ENCODE data around the gene CEP135. TPM values are rescaled to one million over a fixed set of nuclear protein-coding genes. Genes with fewer than 3 reads are reported as not detected.
A peak's percentile ranks its signal among the peaks of the same experiment; 100 is the strongest.

CEP135 gene
- total RNA-seq, 2 experiments from 2014 or later: 15.7 to 15.8 TPM

DNA sequence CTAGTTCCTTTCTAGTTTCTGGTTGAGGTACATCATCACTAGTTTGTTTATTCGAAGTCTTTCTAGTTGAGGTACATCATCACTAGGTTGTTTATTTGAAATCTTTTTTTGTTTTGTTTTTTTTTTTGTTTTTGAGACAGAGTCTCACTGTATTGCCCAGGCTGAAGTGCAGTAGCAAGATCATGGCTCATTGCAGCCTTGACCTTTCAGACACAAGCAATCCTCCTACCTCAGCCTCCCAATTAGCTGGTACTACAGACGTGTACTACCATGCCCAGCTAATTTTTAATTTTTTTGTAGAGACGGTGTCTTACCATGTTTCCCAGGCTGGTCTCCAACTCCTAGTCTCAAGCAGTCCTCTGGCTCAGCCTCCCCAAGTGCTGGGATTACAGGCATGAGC lies 54.9 kb downstream of the CEP135 start:
- Mint-ChIP-seq H3K4me3 (no peak overlapping the region), H3K9me3 (ENCODE audit: low read depth) (peaks cover 6% of the 10 kb centered on the region), H3K27me3 (no peaks in the 10 kb centered on the region), H3K27ac (no peak overlapping the region), H3K4me1 (peaks cover 4% of the 10 kb centered on the region), H3K36me3 (peaks cover 73% of the 10 kb centered on the region)
- ATAC-seq (no peak), DNase-seq (no peak)
- CTCF ChIA-PET: no interaction called here

DNA sequence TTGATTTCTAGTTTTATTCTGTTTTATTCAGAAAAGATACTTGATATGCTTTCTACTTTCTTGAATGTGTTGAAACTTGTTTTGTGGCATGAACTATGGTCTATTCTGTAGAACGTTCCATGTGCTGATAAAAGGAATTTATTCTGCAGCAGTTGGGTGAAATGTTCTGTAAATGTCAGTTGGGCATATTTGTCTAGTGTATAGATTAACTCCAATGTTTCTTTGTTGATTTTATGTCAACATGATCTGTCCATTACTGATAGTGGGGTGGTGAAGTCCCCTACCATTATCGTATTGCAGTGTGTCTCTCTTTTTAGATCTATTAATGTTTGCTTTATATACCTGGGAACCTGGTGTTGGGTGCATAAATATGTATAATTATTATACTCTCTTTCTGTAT lies 55.5 kb downstream of the CEP135 start:
- H3K36me3 Mint-ChIP-seq: peaks cover 70% of the 10 kb centered on the region
- no peak overlapping the region for H3K27ac Mint-ChIP-seq
- DNase-seq (no peak), ATAC-seq (no peak)
- no peaks in the 10 kb centered on the region for H3K27me3 Mint-ChIP-seq
- peaks cover 6% of the 10 kb centered on the region for H3K9me3 Mint-ChIP-seq (ENCODE audit: low read depth)
- H3K4me1 Mint-ChIP-seq: peaks cover 4% of the 10 kb centered on the region
- no peak overlapping the region for H3K4me3 Mint-ChIP-seq
- CTCF ChIA-PET: no interaction called here

DNA sequence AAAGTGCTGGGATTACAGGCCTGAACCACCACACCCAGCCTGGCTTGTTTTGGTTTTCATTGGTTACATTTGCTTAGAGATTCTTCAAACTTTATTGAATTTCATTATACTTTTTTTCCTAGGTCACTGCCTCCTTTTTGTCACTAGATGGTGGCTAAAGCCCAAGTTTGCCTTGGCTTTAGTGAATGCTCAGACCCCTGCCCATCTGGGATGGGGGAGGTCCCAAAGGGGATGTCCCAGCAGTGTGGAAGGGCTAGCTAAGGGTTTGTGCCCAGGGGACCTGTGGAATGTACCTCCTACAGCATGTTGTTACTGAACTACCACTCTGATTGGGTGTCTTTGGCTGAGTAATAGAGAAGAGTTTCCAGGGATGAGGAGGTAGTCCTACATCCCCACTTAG lies 58.4 kb downstream of the CEP135 start:
- CTCF ChIA-PET: no interaction called here
- no peak overlapping the region for H3K4me3 Mint-ChIP-seq
- peaks cover 55% of the 10 kb centered on the region for H3K36me3 Mint-ChIP-seq
- H3K4me1 Mint-ChIP-seq: peaks cover 2% of the 10 kb centered on the region
- H3K27ac Mint-ChIP-seq: no peak overlapping the region
- H3K27me3 Mint-ChIP-seq: no peaks in the 10 kb centered on the region
- peaks cover 2% of the 10 kb centered on the region for H3K9me3 Mint-ChIP-seq (ENCODE audit: low read depth)
- ATAC-seq: no peak
- DNase-seq: no peak

GRCh38 chr4:56008206-56008605 lies 59.5 kb downstream of the CEP135 start:
- ATAC-seq (no peak), DNase-seq (no peak)
- peaks cover 2% of the 10 kb centered on the region for H3K4me1 Mint-ChIP-seq
- H3K36me3 Mint-ChIP-seq: peaks cover 58% of the 10 kb centered on the region
- H3K27ac Mint-ChIP-seq: no peak overlapping the region
- CTCF ChIA-PET: no interaction called here
- peaks cover 2% of the 10 kb centered on the region for H3K9me3 Mint-ChIP-seq (ENCODE audit: low read depth)
- no peaks in the 10 kb centered on the region for H3K27me3 Mint-ChIP-seq
- no peak overlapping the region for H3K4me3 Mint-ChIP-seq

- DNase-seq (no peak), ATAC-seq (no peak)
- no peak overlapping the region for H3K4me3 Mint-ChIP-seq
- CTCF ChIA-PET: no interaction called here
- H3K9me3 Mint-ChIP-seq (ENCODE audit: low read depth): no peaks in the 10 kb centered on the region
- peaks cover 10% of the 10 kb centered on the region for H3K4me1 Mint-ChIP-seq
- H3K27ac Mint-ChIP-seq: no peak overlapping the region
- H3K36me3 Mint-ChIP-seq: peaks cover 43% of the 10 kb centered on the region
- H3K27me3 Mint-ChIP-seq: no peaks in the 10 kb centered on the region
These were observed 77.9 kb downstream of the CEP135 start for GRCh38 chr4:56026596-56026995.

DNA sequence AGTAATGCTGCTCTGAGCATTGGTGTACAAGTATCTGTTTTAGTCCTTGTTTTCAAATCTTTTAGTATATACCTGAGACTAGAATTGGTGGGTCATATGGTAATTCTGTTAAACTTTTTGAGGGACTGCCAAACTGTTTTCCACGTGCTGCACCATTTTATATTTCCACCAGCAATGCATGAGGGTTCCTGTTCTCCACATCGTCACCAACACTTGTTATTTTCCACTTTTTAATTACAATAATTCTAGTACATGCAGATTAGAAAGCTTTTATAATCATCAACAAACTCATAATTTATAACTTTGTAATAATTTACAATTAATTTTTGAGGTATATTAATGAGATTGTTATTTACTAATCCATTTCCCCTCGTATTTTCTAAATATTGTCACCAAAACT lies 79.4 kb downstream of the CEP135 start:
- peaks cover 39% of the 10 kb centered on the region for H3K36me3 Mint-ChIP-seq

GRCh38 chr4:56038487-56039162 lies 89.9 kb downstream of the CEP135 start:
- Mint-ChIP-seq H3K36me3 (no peaks in the 10 kb centered on the region), H3K4me3 (no peak overlapping the region), H3K27ac (no peak overlapping the region), H3K27me3 (peaks cover 23% of the 10 kb centered on the region), H3K9me3 (ENCODE audit: low read depth) (no peaks in the 10 kb centered on the region), H3K4me1 (no peaks in the 10 kb centered on the region)
- DNase-seq (no peak), ATAC-seq (no peak)
- CTCF ChIA-PET: no interaction called here

More for the DNA sequence above, 79.4 kb downstream of the CEP135 start:
- ATAC-seq (no peak), DNase-seq (no peak)
- no peaks in the 10 kb centered on the region for H3K9me3 Mint-ChIP-seq (ENCODE audit: low read depth)
- no peak overlapping the region for H3K4me3 Mint-ChIP-seq
- H3K27me3 Mint-ChIP-seq: no peaks in the 10 kb centered on the region
- CTCF ChIA-PET: no interaction called here
- peaks cover 10% of the 10 kb centered on the region for H3K4me1 Mint-ChIP-seq
- no peak overlapping the region for H3K27ac Mint-ChIP-seq

GRCh38 chr4:56040842-56041241 lies 92.1 kb downstream of the CEP135 start:
- CTCF ChIA-PET: no interaction called here
- H3K4me3 Mint-ChIP-seq: no peak overlapping the region
- ATAC-seq (no peak), DNase-seq (no peak)
- no peaks in the 10 kb centered on the region for H3K9me3 Mint-ChIP-seq (ENCODE audit: low read depth)
- no peaks in the 10 kb centered on the region for H3K36me3 Mint-ChIP-seq
- H3K27ac Mint-ChIP-seq: no peak overlapping the region
- no peaks in the 10 kb centered on the region for H3K4me1 Mint-ChIP-seq
- H3K27me3 Mint-ChIP-seq: peaks cover 40% of the 10 kb centered on the region

DNA sequence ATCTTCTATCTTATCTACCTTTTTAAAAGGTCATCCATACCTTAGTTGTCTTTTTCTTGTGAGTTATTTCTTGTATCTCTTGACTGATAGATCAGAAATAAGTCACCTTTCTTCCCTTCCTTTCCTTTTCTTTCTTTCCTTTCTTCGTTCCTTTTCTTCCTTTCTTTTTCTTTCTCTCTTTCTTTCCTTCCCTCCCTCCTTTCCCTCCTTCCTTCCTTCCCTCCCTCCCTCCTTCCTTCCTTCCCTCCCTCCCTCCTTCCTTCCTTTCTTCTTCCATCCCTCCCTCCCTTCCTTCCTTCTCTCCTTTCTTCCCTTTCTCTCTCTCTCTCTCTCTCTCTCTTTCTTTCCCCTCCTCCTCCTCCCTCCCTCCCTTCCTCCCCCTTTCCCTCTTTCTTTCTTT lies 93.5 kb downstream of the CEP135 start:
- Mint-ChIP-seq H3K27ac (no peak overlapping the region), H3K4me1 (no peaks in the 10 kb centered on the region), H3K36me3 (no peaks in the 10 kb centered on the region), H3K4me3 (no peak overlapping the region), H3K27me3 (peaks cover 52% of the 10 kb centered on the region), H3K9me3 (ENCODE audit: low read depth) (no peaks in the 10 kb centered on the region)
- ATAC-seq (no peak), DNase-seq (no peak)
- CTCF ChIA-PET: no interaction called here

DNA sequence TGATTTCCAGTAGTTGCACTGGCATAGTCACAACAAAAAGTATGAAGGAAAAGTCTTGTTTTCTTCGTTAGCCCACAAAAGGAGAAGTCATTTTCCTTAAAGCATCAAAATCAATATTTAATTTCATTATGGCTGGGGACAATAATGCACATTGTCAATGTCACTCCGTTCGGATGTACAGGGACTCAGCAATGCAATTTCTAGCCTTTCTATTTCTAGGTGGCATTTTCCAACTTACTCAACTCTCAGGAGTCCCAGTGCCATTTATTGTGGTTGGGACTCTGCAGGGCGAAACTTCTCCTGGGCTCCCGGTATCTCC lies 99.6 kb downstream of the CEP135 start:
- peaks cover 70% of the 10 kb centered on the region for H3K27me3 Mint-ChIP-seq
- H3K9me3 Mint-ChIP-seq (ENCODE audit: low read depth): no peaks in the 10 kb centered on the region
- H3K4me1 Mint-ChIP-seq: peaks cover 12% of the 10 kb centered on the region
- H3K36me3 Mint-ChIP-seq: no peaks in the 10 kb centered on the region
- DNase-seq (no peak), ATAC-seq (no peak)
- peak overlapping the region; percentile 67 for H3K4me3 Mint-ChIP-seq
- H3K27ac Mint-ChIP-seq: no peak overlapping the region
- CTCF ChIA-PET: interaction anchor here (1.8 kb wide), 1 partner anchor 100 kb away, joined by 7 read pairs; the partner anchor contains the start of gene CEP135

DNA sequence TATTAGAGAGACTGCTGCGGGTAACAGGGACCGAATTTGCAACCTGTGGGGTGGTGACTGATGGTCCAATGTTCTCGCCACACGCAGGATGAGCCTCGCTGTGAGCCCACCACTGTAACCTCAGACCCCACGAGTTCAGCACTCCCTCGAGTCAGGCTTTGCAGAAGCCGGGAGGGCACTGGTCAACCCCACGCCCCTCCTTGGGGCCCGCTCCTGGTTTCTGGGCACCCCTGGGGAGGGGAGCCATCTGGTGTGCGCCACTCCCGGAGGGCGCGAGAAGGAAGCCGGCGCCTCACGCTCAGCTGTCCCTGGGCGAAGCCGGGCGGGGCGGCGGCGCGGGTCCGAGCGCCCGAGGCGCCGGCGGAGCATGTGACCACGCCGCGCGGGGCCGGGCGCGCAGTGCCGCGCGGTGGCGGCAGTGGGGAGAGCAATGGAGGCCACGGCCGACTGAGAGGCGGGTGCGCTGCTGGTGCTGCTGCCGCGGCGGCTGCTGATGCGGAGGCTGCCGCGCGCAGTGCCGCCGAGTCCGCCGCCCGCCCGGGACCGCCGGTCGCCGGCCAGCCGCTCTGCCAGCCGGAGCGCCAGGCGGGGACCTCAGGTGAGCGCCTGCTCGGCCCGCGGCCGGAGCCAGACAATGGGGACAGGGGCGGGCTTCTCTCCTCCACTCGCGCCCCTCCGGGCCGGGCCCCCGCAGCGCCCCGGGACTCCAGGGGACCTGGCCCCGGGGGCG lies 100.1 kb downstream of the CEP135 start:
- Mint-ChIP-seq H3K9me3 (ENCODE audit: low read depth) (no peaks in the 10 kb centered on the region), H3K4me1 (peaks cover 12% of the 10 kb centered on the region)
- CTCF ChIA-PET: interaction anchor here (1.0 to 1.3 kb wide), 2 partner anchors 100 to 149 kb away, joined by 3 to 4 read pairs; partner anchors contain the start of gene CEP135

DNA sequence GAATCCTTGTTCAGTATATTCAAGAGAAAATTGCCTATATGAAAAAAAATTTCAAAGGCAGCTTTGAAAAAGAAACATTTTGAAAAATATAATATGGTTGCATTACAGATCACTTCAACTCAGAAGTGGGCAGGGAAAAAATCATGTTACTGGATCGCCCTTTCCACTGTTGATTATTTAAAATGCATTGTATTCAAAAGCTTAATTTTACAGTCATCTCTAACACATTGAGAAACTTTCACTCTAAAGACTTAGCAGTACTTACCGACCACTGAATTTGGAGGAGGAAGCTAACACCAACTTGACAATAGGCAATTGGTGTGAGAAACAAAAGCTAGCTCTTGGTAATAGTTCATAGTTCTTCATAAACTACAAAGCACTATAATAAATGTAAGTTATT lies 101.9 kb downstream of the CEP135 start:
- Mint-ChIP-seq H3K27me3 (peaks cover 71% of the 10 kb centered on the region), H3K4me3 (no peak overlapping the region)

More for the DNA sequence above, 100.1 kb downstream of the CEP135 start:
- no peaks in the 10 kb centered on the region for H3K36me3 Mint-ChIP-seq
- H3K4me3 Mint-ChIP-seq: peak overlapping the region; percentile 67
- peaks cover 69% of the 10 kb centered on the region for H3K27me3 Mint-ChIP-seq
- ATAC-seq (peak; percentile 95), DNase-seq (peak; percentile 63)
- H3K27ac Mint-ChIP-seq: no peak overlapping the region

DNA sequence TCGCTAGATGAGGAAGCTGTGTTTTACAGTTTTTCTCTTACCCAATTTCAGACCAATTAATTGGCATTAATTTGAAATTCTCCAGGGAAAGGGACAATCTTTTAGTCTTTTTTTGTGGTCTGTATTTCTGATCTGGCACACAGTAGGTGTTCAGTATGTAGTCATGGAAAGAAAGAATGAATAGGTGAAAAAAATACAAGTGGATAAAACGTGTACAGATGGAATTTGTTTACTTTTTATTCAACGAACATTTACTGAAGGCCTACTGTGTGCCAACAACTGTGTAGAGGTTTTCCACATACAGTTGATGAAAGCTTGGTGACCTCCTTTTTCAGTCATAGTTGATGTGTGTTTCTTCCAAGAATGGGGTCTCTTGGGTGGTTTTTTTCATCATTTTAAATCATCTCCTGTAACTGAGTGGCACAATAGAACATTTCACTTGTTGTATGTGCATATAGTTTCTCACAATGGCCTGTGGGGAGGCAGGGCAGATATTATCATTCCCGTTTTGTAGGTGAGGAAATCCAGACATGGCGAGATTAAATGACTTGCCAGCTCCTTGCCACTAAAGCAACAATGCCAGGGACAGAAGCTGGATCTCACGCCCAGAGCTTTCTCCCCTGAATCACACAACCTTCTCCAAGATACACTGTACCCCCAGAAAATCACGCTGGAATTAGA lies 102.4 kb downstream of the CEP135 start:
- H3K27me3 Mint-ChIP-seq: peaks cover 71% of the 10 kb centered on the region
- H3K4me3 Mint-ChIP-seq: no peak overlapping the region
- H3K4me1 Mint-ChIP-seq: peaks cover 12% of the 10 kb centered on the region
- no peak for ATAC-seq
- CTCF ChIA-PET: interaction anchor here (1.3 kb wide), 1 partner anchor 103 kb away, joined by 5 read pairs; the partner anchor contains the start of gene CEP135
- no peak for DNase-seq
- no peaks in the 10 kb centered on the region for H3K9me3 Mint-ChIP-seq (ENCODE audit: low read depth)
- no peak overlapping the region for H3K27ac Mint-ChIP-seq
- H3K36me3 Mint-ChIP-seq: no peaks in the 10 kb centered on the region

More for the DNA sequence above, 101.9 kb downstream of the CEP135 start:
- H3K36me3 Mint-ChIP-seq: no peaks in the 10 kb centered on the region
- no peaks in the 10 kb centered on the region for H3K9me3 Mint-ChIP-seq (ENCODE audit: low read depth)
- CTCF ChIA-PET: interaction anchor here (1.2 to 1.3 kb wide), 2 partner anchors 102 to 103 kb away, joined by 3 to 5 read pairs; partner anchors contain the start of gene CEP135
- ATAC-seq: no peak
- no peak overlapping the region for H3K27ac Mint-ChIP-seq
- H3K4me1 Mint-ChIP-seq: peaks cover 12% of the 10 kb centered on the region
- DNase-seq: no peak
